Activated CD4-positive, CD25-positive, alpha-beta regulatory T cell treated with anti-CD3 and anti-CD28 coated beads, Interleukin-2, amount 50 U/mL, for 24 hours (primary cell): ENCODE data around the gene GRB7.
"Not testable (repeated sequence)": the region's sequence is repeated elsewhere in the genome, so short reads cannot be mapped to it uniquely, and the experiment has no call there.

ENCODE experiments used
- ATAC-seq, 2 donors: fragments of 150-1000 bp; cut with Tn5 transposase; one replicate each; pipeline ENCODE4 v1.10.0; 2021; ENCODE audit warnings: mild to moderate bottlenecking in 1 of 2, moderate library complexity in 1 of 2

GRB7 gene

DNA sequence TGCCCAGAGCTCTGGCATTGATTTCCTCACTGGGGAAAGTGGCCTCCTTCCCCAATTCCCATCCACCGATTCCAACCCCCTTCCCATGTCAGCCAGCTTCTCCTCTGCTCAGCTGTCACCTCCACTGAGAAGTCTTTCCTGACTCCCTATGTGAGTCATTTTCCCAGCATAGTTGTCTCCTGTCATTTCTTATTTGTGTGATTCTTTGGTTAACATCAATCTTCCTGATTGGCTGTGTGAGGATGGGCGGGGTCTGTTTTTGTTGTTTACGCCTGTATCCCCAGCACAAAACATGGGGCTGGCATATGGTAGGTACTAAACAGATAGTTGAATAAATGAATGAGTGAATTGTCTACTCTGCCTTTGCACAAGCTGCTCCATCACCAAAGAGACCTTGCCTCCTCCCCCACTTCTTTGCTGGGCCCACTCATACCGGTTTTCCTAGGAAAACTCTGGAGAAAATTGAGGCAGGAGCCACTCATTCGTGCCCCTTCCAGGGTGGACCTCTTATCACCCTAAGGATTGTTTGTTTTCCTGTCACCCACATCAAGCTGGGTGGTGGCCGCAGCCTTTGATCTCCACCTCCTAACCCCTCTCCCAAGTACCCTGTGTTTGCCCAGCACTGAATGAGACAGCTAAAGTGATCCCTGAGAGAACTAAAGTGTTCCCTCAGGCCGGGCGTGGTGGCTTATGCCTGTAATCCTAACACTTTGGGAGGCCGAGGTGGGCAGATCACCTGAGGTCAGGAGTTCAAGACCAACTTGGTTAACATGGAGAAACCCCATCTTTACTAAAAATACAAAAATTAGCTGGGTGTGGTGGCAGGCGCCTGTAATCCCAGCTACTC, 1.2 kb upstream of the GRB7 start:
- no peak for ATAC-seq

DNA sequence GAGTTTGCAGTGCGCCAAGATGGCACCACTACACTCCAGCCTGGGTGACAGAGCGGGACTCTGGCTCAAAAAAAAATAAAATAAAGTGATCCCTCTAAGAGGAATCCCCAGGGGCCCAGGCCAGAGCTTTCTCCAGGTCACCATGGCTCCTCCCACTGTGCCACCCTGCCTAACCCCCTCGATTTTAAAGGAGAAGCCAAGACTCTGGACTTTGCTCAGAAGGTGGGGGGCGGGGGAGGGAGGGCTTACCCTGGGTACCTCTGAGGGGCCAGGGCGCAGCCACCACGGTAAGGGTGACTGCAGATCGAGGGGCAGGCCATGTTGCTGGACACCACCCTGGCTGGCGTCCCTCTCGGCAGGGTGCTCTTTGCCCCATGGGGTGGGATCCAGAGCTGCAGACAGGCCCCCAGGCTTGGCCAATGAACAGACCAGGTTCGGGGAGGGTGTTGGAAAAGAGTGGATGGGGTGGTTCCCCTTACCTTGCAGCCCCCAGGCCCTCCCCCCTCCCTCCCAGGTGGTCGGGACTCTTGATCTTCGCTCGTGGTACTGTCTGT, 455 bp upstream of the GRB7 start:
- ATAC-seq: no peak

DNA sequence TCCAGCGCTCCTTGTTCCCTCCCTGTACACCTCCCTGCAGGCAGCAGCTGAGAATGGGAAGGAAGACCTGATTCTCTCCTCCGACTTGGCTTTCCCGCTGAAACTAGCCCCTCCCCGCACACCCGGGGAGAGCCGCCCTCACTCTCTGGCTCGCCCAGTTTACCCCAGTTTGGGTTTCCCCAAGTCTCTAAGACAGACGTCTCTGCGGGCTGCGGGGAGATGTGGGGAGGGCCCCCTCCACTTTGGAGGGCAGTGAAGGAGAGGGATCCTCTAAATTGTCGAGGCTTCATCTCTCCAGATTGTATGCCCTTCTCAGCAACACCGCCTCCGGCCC, 797 bp downstream of the GRB7 start:
- peak; percentile 84 to 88 for ATAC-seq

DNA sequence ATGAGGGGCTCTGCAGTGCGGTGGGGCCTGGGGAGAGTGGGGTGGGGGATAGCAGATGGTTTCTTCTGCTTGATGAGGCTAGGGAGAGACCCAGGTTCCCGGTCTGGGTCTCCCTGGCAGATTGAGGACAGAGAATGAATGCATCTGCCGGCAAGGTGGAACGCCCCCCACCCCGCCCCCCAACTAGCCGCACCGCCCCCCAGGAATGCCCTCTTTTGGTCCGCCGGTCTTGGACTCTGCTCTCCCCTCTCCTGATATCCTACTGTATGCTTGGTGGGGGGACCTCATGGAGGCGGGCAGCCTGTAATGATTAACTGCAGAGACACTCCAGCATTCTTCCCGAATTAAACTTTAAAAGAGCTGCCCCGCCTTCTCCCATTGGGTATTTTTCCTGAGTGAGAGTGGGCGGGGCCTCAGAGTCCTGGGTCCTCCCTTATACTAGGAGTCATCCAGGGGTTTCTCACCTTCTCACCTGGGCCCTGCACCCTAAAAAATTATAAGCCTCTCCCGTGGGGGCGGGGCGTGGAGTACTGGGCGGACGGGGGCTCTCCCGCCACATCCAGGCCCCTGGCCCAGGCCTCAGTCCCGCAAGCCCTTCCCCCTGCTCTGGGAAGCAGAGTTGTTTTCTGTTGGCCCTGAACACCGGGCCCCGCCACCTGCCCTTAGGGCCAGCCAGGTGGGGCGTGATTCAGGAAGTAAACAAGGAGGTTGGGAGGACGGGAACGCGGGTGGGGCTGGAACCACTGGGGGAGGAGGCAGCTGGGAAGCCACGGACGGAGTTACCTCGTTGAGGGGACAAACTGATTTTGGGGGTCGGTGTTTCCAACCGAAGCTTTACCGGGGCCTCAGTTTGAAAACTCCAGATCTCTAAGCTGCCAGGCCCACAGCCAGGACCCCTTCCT, 1.5 kb downstream of the GRB7 start:
- ATAC-seq: no peak

DNA sequence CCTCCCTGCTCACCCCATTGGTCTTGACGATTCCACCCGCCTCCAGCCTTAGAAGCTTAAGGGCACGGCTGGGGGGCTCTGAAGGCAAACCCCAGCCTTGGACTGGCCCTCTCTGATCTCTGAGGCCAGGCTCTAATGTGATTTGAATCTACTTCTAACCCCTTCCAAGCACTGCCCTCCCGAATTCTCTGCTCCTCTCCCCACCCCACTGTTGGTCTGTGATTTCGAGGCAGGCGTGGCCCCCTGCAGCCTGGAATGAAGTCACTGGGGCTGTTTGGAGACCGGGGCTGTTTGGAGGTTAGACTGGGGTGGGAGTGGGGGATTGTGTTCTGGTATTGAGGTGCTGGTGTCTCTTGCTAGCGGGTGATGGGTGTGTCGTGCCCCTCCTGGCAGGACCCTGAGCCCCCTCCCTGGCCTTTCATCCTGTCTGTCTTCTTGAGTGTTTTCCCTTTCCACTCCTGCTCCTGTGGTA, 2.2 kb downstream of the GRB7 start:
- no peak for ATAC-seq

DNA sequence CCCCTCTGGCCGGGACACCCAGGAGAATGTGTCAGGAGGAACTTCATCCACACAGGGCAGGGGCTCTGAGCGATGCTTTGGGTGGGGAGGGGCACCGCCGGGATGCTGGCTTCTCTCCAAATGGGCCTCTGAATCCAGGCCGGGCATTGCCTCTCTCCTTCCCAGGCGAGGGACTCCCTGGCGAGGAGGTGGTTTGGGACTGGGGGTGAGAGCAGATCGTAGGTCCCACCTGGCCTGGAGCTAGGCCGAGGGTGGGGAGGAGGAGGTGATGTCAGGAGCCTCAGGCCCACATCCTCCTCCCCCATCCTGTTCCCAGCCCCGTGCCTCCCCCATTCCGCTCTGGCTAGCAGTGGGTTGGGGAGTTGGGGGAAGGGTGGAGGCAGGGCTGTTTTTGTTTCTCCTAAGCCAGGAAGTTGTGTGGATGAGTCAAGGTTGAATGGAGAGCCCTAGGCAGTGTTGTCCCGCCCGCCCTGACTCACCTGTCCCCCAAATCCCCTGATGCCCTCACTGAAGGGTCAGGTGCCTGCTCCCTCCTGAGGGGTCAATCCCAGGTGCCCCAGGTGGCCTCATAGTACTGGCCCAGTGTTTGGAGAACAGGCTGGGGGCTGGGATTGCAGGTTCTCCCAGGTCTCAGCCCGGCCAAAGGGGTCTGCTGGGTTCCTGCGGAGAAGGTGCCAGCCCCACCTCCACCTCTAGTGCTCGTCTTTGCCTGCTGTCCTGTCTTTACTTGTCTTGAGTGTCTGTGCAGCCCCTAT, 2.8 kb downstream of the GRB7 start:
- ATAC-seq: no peak

DNA sequence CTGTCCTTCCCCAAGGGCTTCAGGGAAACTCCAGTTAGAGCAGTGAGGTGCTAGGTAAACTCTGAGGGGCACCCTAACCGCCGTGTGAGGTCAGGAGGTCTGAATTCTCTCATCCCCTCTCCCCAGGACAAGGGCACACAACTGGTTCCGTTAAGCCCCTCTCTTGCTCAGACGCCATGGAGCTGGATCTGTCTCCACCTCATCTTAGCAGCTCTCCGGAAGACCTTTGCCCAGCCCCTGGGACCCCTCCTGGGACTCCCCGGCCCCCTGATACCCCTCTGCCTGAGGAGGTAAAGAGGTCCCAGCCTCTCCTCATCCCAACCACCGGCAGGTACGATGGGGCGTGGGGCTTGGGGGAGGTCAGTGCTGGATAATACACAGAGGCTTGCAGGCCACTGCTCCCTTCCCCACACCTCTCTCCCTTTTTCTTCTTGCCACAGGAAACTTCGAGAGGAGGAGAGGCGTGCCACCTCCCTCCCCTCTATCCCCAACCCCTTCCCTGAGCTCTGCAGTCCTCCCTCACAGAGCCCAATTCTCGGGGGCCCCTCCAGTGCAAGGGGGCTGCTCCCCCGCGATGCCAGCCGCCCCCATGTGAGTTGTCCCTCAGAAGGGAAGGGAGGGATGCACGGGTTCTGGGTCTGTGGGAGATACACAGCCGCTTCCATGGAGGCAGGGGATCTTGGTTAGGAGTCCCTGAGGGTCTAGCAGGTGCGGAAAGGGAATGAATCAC, 4.6 kb downstream of the GRB7 start:
- ATAC-seq: no peak

DNA sequence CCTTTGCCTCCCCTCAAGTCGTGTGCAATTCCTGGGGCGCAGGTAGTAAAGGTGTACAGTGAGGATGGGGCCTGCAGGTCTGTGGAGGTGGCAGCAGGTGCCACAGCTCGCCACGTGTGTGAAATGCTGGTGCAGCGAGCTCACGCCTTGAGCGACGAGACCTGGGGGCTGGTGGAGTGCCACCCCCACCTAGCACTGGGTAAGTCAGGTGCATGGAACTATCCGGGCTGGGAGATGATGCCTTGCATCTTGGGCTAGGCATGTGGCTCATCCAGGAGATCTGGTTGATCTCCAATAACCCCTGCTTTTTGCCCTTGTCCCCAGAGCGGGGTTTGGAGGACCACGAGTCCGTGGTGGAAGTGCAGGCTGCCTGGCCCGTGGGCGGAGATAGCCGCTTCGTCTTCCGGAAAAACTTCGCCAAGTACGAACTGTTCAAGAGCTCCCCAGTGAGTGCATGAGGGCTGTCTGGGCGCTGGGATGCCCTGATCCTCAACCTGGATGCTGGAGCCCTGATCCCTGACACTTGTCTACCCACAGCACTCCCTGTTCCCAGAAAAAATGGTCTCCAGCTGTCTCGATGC, 5.2 kb downstream of the GRB7 start:
- ATAC-seq: no peak

DNA sequence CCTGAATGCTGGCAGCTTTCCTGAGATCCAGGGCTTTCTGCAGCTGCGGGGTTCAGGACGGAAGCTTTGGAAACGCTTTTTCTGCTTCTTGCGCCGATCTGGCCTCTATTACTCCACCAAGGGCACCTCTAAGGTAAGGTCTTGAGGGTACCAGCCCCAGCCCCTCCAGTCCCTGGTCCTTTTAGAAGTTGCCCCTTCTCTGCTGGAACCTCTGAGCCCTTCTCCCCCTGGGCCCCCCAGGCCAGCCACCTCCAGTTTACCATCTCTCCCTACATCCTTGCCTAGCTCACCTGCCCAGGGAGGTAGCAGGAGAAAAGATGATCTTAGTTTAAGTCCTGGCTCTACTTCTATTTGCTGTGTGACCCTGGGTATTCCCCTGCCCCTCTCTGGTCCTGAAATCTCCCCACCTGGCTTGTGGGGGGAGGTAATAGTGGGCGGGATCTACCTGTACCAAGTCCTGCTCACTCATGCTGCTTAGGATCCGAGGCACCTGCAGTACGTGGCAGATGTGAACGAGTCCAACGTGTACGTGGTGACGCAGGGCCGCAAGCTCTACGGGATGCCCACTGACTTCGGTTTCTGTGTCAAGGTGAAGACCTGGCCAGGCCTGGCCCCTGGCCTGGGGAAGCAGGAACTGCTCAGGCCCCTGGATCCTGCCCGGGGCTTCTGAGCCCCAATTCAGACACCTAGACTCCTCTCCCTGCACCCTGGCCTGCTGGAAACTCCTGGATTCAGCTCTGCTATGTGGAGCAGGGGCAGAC, 6.5 kb downstream of the GRB7 start:
- no peak for ATAC-seq

DNA sequence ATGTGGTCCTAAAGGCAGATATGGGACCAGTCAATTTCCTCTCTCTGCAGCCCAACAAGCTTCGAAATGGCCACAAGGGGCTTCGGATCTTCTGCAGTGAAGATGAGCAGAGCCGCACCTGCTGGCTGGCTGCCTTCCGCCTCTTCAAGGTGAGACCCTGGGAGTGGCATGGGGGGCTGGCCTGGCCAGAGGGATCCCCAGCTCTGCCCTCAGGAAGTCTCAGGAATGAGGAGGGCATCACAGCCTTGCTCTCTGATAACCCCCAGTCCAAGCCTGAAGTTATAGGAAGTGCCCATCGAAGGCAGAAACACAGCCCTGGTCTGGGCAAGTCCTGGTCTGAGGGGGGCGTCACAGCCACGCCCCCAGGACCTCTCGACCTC, 7.1 kb downstream of the GRB7 start:
- ATAC-seq: no peak

DNA sequence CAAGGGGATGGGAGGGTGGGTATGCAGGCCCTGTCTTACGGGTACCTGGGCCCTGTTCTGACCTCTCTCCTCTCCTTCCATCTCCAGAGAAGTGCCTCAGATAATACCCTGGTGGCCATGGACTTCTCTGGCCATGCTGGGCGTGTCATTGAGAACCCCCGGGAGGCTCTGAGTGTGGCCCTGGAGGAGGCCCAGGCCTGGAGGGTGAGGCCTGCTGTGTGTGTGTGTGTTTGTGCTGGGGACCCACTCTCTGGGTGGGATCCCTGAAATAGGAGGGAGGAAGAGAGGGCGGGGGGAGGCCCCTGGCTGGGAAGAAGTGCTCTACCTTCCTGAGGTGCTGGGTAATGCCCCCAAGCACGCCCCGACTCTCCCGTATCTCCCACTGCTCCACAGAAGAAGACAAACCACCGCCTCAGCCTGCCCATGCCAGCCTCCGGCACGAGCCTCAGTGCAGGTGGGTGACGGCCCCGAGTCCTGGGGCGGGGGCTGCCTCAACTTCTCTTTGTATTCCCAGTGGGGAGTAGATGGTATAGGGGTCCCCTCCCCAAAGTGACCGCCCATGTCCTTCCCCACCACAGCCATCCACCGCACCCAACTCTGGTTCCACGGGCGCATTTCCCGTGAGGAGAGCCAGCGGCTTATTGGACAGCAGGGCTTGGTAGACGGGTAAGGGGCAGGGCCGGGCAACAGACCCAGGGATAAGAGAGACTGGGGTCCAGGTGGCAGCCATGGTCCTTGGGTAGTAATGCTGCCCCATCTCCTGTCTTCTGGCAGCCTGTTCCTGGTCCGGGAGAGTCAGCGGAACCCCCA, 7.8 kb downstream of the GRB7 start:
- ATAC-seq: no peak

DNA sequence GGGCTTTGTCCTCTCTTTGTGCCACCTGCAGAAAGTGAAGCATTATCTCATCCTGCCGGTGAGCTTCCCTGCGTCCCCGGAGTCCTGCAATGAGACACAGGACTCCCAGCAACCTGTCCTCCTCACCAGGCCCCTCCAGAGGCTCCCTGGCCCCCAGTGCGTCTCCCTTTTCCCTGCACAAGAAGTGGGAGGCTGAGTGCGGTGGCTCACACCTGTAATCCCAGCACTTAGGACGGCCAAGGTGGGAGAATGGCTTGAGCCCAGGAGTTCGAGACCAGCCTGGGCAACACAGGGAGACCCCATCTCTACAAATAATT, 8.4 kb downstream of the GRB7 start:
- no peak for ATAC-seq

DNA sequence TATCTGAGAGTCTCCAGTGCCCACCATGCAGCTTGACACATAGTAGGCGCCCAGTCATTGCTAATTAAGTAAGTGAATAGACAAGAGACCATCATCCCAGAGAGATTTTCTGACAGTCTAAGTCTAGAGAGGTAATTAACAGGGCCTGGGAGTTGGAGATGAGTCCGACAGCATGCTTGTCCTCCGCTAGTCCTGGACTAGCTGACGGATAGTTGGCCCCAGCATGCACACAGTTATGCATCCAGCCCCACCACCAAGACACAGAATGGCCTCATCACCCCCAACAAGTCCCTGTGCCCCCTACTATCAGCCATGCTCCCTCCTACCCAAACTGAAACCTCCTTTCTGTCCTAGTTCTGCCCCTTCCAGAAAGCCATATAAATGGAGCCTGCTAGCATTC, 10.0 kb downstream of the GRB7 start:
- ATAC-seq: no peak

DNA sequence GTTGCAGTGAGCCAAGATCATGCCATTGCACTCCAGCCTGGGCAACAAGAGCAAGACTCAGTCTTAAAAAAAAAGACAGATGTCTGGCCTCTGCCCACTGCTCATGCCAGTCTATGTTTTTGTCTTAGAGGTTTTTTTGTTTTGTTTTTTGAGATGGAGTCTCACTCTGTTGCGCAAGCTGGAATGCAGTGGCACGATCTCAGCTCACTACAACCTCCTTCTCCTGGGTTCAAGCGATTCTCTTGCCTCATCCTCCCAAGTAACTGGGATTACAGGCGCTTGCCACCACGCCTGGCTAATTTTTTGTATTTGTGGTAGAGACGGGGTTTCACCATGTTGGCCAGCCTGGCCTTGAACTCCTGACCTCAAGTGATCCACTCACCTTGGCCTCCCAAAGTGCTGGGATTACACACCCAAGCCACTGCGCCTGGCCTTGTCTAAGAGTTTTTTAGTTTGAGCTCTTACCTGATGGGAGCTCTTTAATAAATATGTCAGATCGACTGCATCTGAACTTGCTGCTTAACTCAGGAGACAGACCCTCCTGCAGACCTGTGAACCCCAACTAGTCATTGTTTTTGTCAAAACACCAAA, 10.8 kb downstream of the GRB7 start:
- ATAC-seq: not testable (repeated sequence)

DNA sequence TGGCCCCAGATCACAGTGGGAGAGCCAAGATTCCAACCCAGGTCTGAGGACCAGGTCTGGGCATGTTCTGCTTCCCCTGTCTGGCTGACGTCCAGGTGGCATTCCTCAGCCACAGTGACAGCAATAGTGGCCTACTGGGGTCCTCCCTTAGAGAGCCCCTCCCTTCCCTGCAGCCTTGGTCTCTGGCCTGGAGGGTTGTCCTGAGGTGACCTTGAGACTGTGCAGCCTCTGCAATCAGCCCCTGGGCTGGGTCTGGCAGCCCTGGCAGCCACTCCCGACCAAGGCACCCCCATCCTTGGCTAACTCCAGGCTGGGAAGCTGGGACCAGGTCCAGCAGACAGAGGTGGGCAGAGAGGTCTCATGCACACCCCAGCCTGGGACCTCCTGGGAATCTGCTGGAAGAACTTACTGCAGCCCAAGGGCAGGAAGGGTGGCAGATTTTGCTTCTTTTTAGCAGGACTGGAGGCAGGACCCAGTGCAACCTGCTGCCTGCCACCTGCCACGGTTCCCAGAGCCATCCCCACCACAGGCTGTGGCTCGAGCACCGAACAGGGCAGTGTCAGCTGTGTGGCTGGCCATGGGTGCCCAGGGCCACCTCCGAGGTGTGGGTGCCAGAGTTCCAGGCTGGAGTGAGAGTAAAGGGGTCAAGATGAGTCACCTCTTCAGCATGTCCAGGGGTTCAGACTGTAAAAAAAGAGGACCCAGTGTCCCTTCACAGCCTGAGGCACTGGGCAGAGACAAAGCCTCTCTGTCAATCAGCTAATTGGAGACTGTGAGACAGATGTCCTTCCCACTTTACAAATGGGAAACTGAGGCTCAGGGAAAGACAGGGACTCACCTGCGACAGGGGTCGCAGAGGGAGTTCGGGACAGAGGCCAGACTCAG, 12.6 kb downstream of the GRB7 start:
- no peak for ATAC-seq

DNA sequence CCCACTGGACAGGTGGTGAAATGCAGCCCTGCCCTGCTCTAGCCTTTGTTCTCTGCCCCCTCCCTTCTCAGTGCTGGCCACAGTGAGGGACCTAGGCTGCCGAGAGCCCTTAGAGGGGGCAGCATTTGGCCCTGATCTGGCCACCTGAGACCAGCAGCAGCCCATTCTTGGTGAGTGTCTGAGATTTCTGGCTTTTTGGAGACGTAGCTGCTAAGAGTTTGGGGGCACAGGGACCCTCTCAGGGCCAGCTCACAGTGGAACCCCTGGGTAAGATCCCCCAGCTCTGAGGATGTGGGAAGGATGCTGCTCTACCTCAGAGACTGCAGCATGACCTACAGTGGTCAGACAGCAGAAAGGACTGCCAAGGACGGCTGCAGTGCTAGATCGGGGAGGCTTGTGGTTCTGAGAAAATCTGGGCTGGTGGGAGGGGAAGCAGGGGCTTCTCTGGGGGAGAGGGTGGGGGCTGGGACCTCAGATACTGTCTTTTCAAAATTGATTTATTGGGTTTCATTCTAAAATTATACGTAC, 13.3 kb downstream of the GRB7 start:
- no peak for ATAC-seq

DNA sequence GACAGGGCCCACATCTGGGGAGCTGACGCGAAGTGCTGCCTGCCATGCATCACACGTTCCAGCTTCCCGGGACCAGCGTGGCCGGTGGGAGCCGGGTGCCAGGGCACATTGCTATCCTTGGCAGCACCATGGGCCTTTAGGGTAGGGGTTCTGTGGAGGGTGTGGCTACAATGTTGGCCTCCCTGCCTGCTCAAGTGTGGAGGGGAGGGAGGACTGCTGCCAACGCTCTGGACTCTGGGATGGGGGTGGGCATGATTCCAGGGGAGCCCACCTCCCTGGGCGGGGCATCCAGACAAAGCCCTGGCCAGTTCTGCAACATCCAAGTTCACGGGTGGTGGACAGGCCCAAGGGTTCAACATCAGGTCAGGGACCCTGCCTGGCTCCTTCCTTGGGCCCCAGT, 13.9 kb downstream of the GRB7 start:
- no peak for ATAC-seq

DNA sequence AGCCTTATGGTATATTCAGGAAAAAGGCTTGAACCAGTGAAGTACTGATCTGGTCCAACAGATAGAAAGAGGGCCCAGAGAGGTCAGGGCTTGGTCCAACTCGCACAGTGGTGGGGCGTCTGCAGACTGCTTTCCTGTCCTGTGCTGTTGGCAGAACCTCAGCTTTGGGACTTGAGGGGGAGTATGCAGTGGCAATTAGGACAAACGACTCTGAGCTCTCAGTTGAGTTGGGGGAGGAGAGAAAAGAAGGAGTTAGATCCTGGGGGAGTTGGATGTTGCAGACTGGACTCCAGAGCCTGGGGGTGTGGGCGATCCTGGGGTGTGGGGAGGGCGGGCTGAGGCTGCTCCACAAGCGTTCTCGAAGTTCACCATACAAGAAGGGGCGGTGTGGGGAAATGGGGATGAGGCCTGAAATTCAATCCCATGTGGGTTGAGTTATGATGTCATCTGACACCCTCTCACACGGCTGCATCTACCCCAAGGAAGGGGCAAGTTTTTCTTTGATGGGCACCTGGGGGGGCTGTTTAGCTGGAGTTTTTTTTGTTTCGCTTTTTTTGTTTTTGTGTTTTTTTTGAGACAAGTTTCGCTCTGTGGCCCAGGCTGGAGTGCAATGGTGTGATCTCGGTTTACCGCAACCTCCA, 14.6 kb downstream of the GRB7 start:
- ATAC-seq: no peak
